ENCODE results near the gene CDC42EP3. TPM values are rescaled to one million over a fixed set of nuclear protein-coding genes. Genes with fewer than 3 reads are reported as not detected.

The CDC42EP3 gene
- total RNA-seq, 6 donors from 2014 or later, result 24.5 to 76.2 (median 43.2) TPM

GRCh38 chr2:37663390-37663789, 8.1 kb downstream of the CDC42EP3 start:
- DNase-seq (no peak), ATAC-seq (ENCODE audit: low FRiP score in 2 of 2) (no peak)
- Histone ChIP-seq H3K27me3 (no peaks in the 10 kb centered on the region), H3K36me3 (peaks cover 0 to 14% (median 0%) of the 10 kb centered on the region in 4 donors), H3K4me3 (no peak overlapping the region), H3K27ac (peak overlapping the region in 2 of 4 donors; percentile 7 to 62), H3K9me3 (no peaks in the 10 kb centered on the region), H3K4me1 (peaks cover 16 to 52% (median 39%) of the 10 kb centered on the region in 4 donors)
- 91 to 92% methylated on average over 5 to 7 of the region's 7 CpGs for WGBS, 2 donors
- TF ChIP-seq POLR2A (IDR thresholded peaks at IDR 0.05), result no peak
- no peak for TF ChIP-seq POLR2AphosphoS5 (IDR thresholded peaks at IDR 0.05)
- TF ChIP-seq EP300 (IDR thresholded peaks at IDR 0.05), result no peak
- no peak for TF ChIP-seq CTCF (IDR thresholded peaks at IDR 0.05)

- ATAC-seq (ENCODE audit: low FRiP score in 2 of 2) (no peak), DNase-seq (no peak)
- Histone ChIP-seq H3K27ac (peak overlapping the region in 1 of 4 donors; percentile 44), H3K27me3 (no peaks in the 10 kb centered on the region), H3K4me1 (peaks cover 40 to 53% (median 45%) of the 10 kb centered on the region in 4 donors), H3K4me3 (no peak overlapping the region), H3K9me3 (no peaks in the 10 kb centered on the region), H3K36me3 (peaks cover 0 to 14% (median 0%) of the 10 kb centered on the region in 4 donors)
- TF ChIP-seq POLR2A (IDR thresholded peaks at IDR 0.05), result no peak
- TF ChIP-seq POLR2AphosphoS5 (IDR thresholded peaks at IDR 0.05), result no peak
- no peak for TF ChIP-seq CTCF (IDR thresholded peaks at IDR 0.05)
- no peak for TF ChIP-seq EP300 (IDR thresholded peaks at IDR 0.05)
- 91 to 93% methylated on average over 5 of the region's 5 CpGs for WGBS, 2 donors
Observed at GRCh38 chr2:37659723-37660122, 11.7 kb downstream of the CDC42EP3 start.

GRCh38 chr2:37658682-37659081, 12.8 kb downstream of the CDC42EP3 start:
- no peak overlapping the region for H3K4me3 ChIP-seq
- peaks cover 0 to 13% (median 0%) of the 10 kb centered on the region in 4 donors for H3K36me3 ChIP-seq
- peaks cover 43 to 53% (median 50%) of the 10 kb centered on the region in 4 donors for H3K4me1 ChIP-seq
- ATAC-seq (ENCODE audit: low FRiP score in 2 of 2) (no peak), DNase-seq (no peak)
- 95 to 98% methylated on average over 3 of the region's 3 CpGs for WGBS, 2 donors
- H3K9me3 ChIP-seq, result no peaks in the 10 kb centered on the region
- H3K27me3 ChIP-seq, result no peaks in the 10 kb centered on the region
- H3K27ac ChIP-seq, result peak overlapping the region in 3 of 4 donors; percentile 2 to 81 (median 4)
- TF ChIP-seq POLR2AphosphoS5 (IDR thresholded peaks at IDR 0.05), result no peak
- TF ChIP-seq EP300 (IDR thresholded peaks at IDR 0.05), result no peak
- TF ChIP-seq POLR2A (IDR thresholded peaks at IDR 0.05), result no peak
- TF ChIP-seq CTCF (IDR thresholded peaks at IDR 0.05), result no peak

- ATAC-seq (ENCODE audit: low FRiP score in 2 of 2) (no peak), DNase-seq (no peak)
- WGBS, 2 donors, result 91 to 97% methylated on average over 2 to 4 of the region's 4 CpGs
- TF ChIP-seq POLR2A (IDR thresholded peaks at IDR 0.05) (no peak), POLR2AphosphoS5 (IDR thresholded peaks at IDR 0.05) (no peak), CTCF (IDR thresholded peaks at IDR 0.05) (no peak), EP300 (IDR thresholded peaks at IDR 0.05) (no peak)
- H3K4me3 ChIP-seq, result no peak overlapping the region
- H3K9me3 ChIP-seq, result no peaks in the 10 kb centered on the region
- H3K4me1 ChIP-seq, result peaks cover 48 to 63% (median 53%) of the 10 kb centered on the region in 4 donors
- no peaks in the 10 kb centered on the region for H3K27me3 ChIP-seq
- peak overlapping the region; percentile 53 to 81 (median 72) for H3K27ac ChIP-seq
- peaks cover 0 to under 1% (median 0%) of the 10 kb centered on the region in 4 donors for H3K36me3 ChIP-seq
Observed at GRCh38 chr2:37657471-37657870, 14.0 kb downstream of the CDC42EP3 start.
